ENCODE results near the gene LRRC71.

The LRRC71 gene

GRCh38 chr1:156927215-156928042, 7.0 kb downstream of the LRRC71 start:
- peak; percentile 72 for DNase-seq

DNA sequence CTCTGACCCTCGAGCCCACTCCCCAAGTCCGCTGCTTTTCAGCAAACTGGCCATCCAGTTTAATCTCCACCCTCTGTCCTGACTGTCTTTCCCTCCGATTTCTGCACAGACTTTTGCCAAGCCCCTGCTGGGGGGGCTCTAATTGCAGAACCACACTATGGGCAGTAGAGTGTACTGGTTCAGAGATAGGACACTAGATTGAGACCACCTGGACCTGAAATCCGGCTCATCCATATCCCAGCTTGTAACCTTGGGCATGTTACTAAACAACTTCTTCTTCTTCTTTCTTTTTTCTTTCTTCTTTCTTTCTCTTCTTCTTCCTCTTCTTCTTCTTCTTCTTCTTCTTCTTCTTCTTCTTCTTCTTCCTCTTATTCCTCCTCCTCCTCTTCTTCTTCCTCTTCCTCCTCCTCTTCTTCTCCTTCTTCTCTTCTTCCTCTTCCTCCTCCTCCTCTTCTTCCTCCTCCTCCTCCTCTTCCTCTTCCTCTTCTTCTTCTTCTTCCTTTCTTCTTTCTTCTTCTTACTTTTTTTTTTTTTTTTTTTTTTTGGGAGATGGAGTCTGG, 7.7 kb downstream of the LRRC71 start:
- no peak for DNase-seq

- no peak for DNase-seq
These were observed 9.3 kb downstream of the LRRC71 start for GRCh38 chr1:156929596-156930238.

DNA sequence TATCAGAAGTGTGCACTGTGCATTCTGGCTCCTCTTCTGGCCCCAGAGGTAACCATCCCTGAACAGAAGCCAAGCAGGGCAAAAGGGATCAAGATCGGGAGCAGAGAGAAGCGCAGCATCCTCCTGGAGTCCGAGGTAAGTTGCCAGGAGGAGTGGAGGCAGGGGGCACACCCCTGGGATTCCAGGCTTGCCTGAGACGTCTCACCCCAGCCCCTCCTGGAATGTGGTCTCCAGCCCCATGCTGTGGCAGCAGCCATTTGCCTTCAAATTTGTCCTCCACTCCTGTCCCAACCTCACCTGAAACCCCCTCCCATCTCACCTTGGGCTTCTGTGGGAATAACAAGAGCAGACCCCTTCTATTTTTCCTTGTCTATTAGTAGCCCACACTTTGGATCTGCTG, 10.1 kb downstream of the LRRC71 start:
- DNase-seq, result no peak

GRCh38 chr1:156931211-156931952, 10.9 kb downstream of the LRRC71 start:
- DNase-seq, result no peak

DNA sequence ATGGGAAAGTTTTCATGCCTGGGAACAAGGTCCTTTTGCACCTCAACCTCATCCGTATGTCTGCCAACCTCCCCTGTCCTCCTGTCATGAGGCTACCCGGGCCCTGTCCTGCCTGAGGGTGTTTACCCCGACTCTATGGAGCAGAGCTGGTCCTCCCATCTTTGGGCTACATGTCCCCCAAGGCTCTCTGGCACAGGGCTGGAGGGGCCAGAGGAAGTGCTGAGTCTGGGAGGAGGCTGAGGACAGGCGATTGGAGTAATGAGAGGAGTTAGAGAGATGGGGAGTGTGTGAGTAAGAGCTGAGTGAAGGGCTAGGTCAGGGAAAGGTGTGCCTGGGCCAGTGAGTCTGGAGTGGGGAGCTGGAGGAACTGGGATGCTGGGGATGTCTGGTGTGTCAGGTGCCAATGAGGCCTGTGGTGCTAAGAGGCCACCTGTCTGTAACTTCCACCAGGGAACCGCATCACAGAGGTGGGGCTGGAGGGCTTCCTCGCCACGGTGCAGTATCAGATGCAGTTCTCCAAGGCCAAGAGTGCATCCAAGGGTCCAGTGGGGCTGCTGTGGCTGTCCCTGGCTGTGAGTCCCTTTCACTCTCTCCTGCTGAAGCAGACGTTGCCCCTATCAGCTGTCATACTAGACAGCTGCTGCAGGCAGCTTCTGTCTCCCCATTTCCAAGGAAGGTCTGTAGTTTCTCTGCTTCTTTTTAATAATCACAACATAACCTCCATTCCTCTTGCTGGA, 11.7 kb downstream of the LRRC71 start:
- no peak for DNase-seq

GRCh38 chr1:156933136-156933535, 12.7 kb downstream of the LRRC71 start:
- DNase-seq, result no peak

- no peak for DNase-seq
These were observed 15.2 kb downstream of the LRRC71 start for GRCh38 chr1:156935505-156936128.

DNA sequence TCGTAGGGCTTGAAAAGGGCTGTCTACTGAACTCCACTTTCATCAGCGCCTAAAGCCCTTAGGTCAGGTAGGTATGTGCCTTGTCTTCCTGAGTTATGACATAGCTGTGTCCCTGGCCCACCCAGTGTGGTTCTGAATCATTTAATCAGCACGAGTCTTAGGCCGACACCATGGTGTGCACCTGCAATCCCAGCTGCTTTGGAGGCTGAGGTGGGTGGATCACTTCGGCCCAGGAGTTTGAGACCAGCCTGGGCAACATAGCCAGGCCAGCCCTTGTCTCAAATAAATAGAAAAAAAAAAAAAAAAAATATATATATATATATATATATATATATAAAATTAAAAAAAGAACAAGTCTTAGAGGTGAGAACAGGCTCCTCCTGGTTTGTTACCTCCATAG, 15.8 kb downstream of the LRRC71 start:
- DNase-seq, result no peak

- DNase-seq, result no peak
These were observed 16.3 kb downstream of the LRRC71 start for GRCh38 chr1:156936721-156937220.

- no peak for DNase-seq
These were observed 17.5 kb downstream of the LRRC71 start for GRCh38 chr1:156937883-156938282.

DNA sequence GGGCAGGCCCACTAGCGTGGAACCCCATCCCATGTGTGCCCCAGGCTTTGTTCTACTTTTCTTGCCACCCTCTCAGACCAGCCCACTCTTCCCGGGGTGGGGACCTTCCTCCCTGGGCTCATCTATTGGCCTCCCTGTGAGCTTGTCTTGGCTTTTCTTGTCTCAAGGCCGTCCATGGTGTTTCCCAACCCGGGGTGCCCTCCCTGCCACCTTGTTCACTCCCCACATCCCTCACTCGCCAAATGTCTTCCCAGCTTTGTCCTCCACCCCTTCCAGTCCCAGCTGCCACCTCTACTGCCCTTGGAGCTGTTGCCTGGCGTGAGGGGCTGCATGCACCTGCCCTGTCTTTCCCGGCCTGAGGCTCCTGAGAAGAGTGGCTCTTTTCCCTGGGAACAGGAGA, 18.4 kb downstream of the LRRC71 start:
- no peak for DNase-seq

GRCh38 chr1:156939786-156940334, 19.4 kb downstream of the LRRC71 start:
- no peak for DNase-seq

GRCh38 chr1:156941675-156942074, 21.2 kb downstream of the LRRC71 start:
- DNase-seq, result no peak

- DNase-seq, result no peak
These were observed 21.7 kb downstream of the LRRC71 start for GRCh38 chr1:156942176-156942575.

- no peak for DNase-seq
These were observed 22.1 kb downstream of the LRRC71 start for GRCh38 chr1:156942576-156942975.

GRCh38 chr1:156943756-156944155, 23.3 kb downstream of the LRRC71 start:
- DNase-seq, result no peak

- no peak for DNase-seq
These were observed 23.8 kb downstream of the LRRC71 start for GRCh38 chr1:156944268-156944667.

- no peak for DNase-seq
These were observed 24.4 kb downstream of the LRRC71 start for GRCh38 chr1:156944848-156945247.

DNA sequence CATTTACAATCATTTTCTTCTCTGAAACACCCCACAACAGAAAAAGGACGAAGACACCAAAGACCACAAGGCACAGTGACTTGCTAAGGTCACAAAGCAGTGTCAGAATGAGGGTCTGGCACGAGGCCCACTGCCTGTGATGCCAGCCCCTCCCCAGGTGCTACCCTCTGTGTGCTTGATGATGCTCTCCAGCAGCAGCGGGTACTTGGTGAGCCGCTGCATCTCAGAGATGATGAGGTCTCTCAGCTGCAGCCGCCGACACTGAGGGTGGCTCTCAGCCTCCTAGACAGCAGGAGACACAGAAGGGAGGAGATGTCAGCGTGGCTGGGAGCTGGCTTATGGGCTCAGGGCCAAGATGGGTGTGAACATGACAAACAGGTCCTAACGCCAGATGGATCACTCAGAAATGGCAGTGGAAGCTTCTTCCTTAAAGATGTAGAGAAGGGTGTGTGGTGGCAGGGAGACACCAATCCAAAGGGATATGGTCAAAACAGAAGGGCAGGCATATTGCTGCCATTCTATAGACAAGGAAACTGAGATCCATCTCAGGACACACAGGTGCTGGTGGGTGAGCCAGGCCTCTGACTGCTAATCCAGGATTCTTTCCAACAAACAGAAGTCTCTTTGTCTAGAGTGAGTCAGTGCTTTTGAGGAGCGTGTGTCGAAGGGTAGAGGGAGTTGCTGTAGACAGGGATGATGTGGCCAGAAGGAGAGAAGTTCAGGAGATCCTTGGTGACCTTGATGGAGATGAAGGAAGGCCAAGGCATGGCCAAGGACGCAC, 25.6 kb downstream of the LRRC71 start:
- no peak for DNase-seq

DNA sequence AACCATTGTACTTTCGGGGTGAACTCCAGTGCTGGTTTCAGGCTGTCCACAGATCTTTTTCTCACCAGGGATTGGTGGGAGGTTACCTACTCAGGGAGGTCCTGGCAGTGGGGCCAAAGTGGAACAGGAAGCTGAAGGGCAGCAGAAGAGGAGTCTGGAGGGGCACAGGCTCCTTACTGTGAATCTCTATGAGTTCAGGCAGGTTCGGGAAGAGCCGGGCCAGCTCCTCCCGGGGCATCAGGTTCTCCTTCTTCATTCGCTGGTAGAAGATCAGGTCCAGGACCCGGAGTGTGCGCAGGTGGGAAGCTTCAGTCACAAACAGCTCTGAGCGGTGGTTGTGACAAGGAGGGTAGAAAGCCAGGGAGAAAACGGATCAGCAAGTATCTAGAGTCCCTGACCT, 26.7 kb downstream of the LRRC71 start:
- no peak for DNase-seq
